K562 (cell line): ENCODE data around the gene LIX1L.

Experiments used
- EZH2 ChIP-seq: IDR thresholded peaks from 2 replicates; pipeline ENCODE4 v1.6.1; 2012; ENCODE audit warnings: low read depth, mild to moderate bottlenecking, inconsistent platforms, low read length, borderline replicate concordance
- KDM4B ChIP-seq, 2 experiments: fragments of 450-650 bp in 1 of 2; sonication (generic) in 1 of 2; IDR thresholded peaks; 2 replicates each; pipeline ENCODE4 v1.6.1; 2016 to 2017; ENCODE audit warnings: borderline replicate concordance in 2 of 2, antibody characterized with exemption in 1 of 2, low read depth in 1 of 2, mild to moderate bottlenecking in 1 of 2
- NCOR1 ChIP-seq: fragments of 450-650 bp; IDR thresholded peaks from 2 replicates; pipeline ENCODE4 v1.6.1; 2016; ENCODE audit warnings: mild to moderate bottlenecking, moderate library complexity
- NRF1 ChIP-seq, 2 experiments: fragments of 450-650 bp; IDR thresholded peaks in 1 of 2; conservative IDR thresholded peaks in 1 of 2; 2 replicates each; pipeline ENCODE4 v1.6.1; 2014; ENCODE audit warnings: mild to moderate bottlenecking in 2 of 2
- TARDBP ChIP-seq: fragments of 450-650 bp; IDR thresholded peaks from 2 replicates; pipeline ENCODE4 v1.6.1; 2016
- ZNF583 ChIP-seq: fragments of 250-450 bp; sonication (Bioruptor Pico); IDR thresholded peaks from 2 replicates; pipeline ENCODE4 v1.4.0; 2020
- TF ChIP-seq, protein P1 (sequence below): sonication (generic); formaldehyde crosslinking; IDR thresholded peaks from 2 replicates; pipeline ENCODE4 v1.5.0; 2020; ENCODE audit warnings: missing genetic modification reagents

DNA sequence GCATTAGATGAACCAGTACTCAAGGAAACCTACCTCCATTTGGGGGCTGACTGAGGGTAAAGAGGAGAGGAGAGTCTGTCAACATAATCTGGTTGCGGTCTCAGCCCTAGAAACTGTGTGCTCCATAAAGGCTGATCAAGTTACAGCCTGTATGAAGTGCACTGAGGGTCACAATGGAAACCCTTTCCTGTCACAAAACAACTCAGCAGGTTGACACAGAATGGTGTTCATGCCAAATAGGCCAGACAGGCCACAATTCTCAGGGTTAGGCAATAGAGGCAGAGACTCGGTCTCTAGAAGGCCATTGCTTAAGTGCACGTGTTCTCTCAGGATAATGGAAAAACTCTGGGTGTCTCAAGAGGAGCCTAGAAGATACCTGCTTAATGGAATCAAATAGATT is 68.1 kb downstream of the LIX1L start:
- TF ChIP-seq TARDBP (no peak), KDM4B (IDR thresholded peaks at IDR 0.05; ENCODE audit: borderline replicate concordance in 2 of 2, low read depth in 1 of 2) (no peak), EZH2 (no peak), NRF1 (conservative IDR thresholded peaks at IDR 0.05 in 1 of 2, IDR thresholded peaks at IDR 0.05 in 1 of 2) (no peak), ZNF583 (CRISPR knock-in tag) (no peak), NCOR1 (no peak)
- TF ChIP-seq, protein P1, sequence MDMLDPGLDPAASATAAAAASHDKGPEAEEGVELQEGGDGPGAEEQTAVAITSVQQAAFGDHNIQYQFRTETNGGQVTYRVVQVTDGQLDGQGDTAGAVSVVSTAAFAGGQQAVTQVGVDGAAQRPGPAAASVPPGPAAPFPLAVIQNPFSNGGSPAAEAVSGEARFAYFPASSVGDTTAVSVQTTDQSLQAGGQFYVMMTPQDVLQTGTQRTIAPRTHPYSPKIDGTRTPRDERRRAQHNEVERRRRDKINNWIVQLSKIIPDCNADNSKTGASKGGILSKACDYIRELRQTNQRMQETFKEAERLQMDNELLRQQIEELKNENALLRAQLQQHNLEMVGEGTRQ (CRISPR knock-in tag), result no peak
